ENCODE measurements around the gene SAP130. TPM values are rescaled to one million over a fixed set of nuclear protein-coding genes. Genes with fewer than 3 reads are reported as not detected.

SAP130 gene
- total and polyA plus RNA-seq, 9 donors: 4.5 to 17.2 (median 13.8) TPM

GRCh38 chr2:128027278-128027800 is 520 bp downstream of the SAP130 start:
- DNase-seq: peak; percentile 100
- Histone ChIP-seq H3K4me1 (ENCODE audit: control insufficient read depth, insufficient read depth, low read length) (peaks cover 4% of the 10 kb centered on the region), H3K27me3 (ENCODE audit: control insufficient read depth, insufficient read depth, low read length) (no peaks in the 10 kb centered on the region), H3K36me3 (ENCODE audit: control insufficient read depth, insufficient read depth, low read length) (peaks cover 3% of the 10 kb centered on the region), H3K9me3 (replicated peaks; ENCODE audit: control insufficient read depth, low read depth, low read length) (no peaks in the 10 kb centered on the region), H3K27ac (ENCODE audit: low read length) (peak overlapping the region; percentile 93), H3K4me3 (ENCODE audit: low read length) (peak overlapping the region; percentile 91)
- WGBS (ENCODE audit: insufficient coverage): under 1% methylated on average over 33 of the region's 51 CpGs

DNA sequence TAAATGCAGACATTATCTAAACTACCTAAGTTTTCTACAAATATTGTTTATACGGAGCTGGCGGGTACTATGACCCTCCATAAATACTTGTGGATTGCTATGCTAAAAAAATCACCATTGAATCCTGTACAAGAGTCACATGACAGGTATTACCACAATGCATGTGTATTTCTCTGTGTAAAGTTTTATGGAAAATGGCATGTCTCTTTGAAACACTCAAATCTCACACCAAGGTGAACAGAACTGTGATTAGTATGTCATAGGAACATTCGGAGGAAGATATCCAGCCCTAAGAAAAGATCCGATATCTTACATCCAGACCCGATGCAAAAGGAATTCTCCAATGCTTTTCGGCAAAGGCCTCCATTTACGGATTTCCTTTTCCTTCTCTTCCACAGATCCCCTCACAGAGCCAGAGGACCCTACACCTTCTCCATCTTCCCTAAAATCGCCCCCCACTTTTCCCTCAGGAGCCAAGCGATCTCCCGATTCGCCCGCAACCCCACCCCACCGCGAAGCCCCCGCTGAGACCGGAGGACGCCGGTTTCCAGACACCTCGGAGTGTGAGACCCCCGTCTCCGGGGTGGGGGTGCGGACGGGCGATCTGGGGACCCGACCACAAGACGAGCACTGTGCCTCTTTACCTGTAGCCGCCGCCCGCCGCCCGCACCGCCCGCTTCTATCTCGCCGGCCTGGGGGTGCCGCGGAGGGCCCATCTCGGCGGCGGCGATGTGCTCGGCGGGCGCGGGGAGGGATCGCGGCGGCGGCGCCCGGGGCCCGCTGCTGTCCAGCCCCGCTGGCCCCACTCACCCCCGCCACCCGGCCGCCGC is 1.2 kb downstream of the SAP130 start:
- Histone ChIP-seq H3K9me3 (replicated peaks; ENCODE audit: control insufficient read depth, low read depth, low read length) (no peaks in the 10 kb centered on the region), H3K27me3 (ENCODE audit: control insufficient read depth, insufficient read depth, low read length) (no peaks in the 10 kb centered on the region), H3K4me3 (ENCODE audit: low read length) (peak overlapping the region; percentile 91), H3K27ac (ENCODE audit: low read length) (peak overlapping the region; percentile 59), H3K36me3 (ENCODE audit: control insufficient read depth, insufficient read depth, low read length) (peaks cover 7% of the 10 kb centered on the region), H3K4me1 (ENCODE audit: control insufficient read depth, insufficient read depth, low read length) (peaks cover 4% of the 10 kb centered on the region)
- no peak for DNase-seq
- WGBS (ENCODE audit: insufficient coverage): under 1% methylated on average over 50 of the region's 57 CpGs

GRCh38 chr2:128024816-128025215 is 3.0 kb downstream of the SAP130 start:
- 86% methylated on average over 2 of the region's 4 CpGs for WGBS (ENCODE audit: insufficient coverage)
- H3K27ac ChIP-seq (ENCODE audit: low read length): no peak overlapping the region
- no peaks in the 10 kb centered on the region for H3K27me3 ChIP-seq (ENCODE audit: control insufficient read depth, insufficient read depth, low read length)
- DNase-seq: no peak
- H3K36me3 ChIP-seq (ENCODE audit: control insufficient read depth, insufficient read depth, low read length): peaks cover 7% of the 10 kb centered on the region
- H3K9me3 ChIP-seq (replicated peaks; ENCODE audit: control insufficient read depth, low read depth, low read length): no peaks in the 10 kb centered on the region
- H3K4me1 ChIP-seq (ENCODE audit: control insufficient read depth, insufficient read depth, low read length): peaks cover 4% of the 10 kb centered on the region
- H3K4me3 ChIP-seq (ENCODE audit: low read length): no peak overlapping the region

DNA sequence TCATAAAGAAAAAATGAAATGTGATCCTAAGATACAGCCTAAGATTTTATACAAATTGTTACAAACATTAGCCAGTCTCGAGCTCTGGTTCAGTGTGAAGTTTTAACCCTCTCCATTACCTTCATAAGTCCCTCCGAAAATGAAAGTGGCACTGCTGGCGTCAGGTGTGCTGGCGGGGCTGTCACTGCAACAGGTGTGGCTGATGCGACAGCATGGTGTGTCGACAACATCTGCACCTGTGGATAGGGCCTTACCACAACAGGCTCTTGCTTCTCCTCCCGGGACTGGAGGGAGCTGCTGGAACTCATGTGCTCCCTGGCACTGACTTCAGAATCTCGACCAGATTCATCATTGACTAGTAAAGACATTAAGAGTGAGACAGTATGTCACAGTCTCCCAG is 10.3 kb downstream of the SAP130 start:
- Histone ChIP-seq H3K4me1 (ENCODE audit: control insufficient read depth, insufficient read depth, low read length) (no peaks in the 10 kb centered on the region), H3K27ac (ENCODE audit: low read length) (no peak overlapping the region), H3K9me3 (replicated peaks; ENCODE audit: control insufficient read depth, low read depth, low read length) (no peaks in the 10 kb centered on the region), H3K27me3 (ENCODE audit: control insufficient read depth, insufficient read depth, low read length) (no peaks in the 10 kb centered on the region), H3K36me3 (ENCODE audit: control insufficient read depth, insufficient read depth, low read length) (peaks cover 47% of the 10 kb centered on the region), H3K4me3 (ENCODE audit: low read length) (no peak overlapping the region)
- WGBS (ENCODE audit: insufficient coverage): 91% methylated on average over 7 of the region's 8 CpGs
- DNase-seq: no peak

DNA sequence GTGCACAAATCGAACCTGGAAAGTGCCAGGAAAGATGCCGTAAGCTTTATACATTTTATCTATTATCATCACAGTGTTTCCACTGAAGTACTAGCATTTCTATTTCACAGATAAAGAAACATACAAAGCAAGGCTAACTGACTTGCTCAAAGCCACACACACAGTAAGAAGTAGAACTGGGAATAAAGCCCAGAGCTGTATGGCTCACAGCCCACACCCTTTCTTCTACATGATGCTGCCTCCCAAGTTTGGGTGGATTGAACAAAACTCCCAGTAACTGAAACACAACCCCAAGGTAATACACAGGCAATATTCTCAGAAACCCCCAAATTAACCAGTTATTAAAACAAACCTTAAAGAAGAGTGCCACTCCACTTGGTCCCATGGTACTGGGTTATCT is 11.2 kb downstream of the SAP130 start:
- no peaks in the 10 kb centered on the region for H3K4me1 ChIP-seq (ENCODE audit: control insufficient read depth, insufficient read depth, low read length)
- no peaks in the 10 kb centered on the region for H3K9me3 ChIP-seq (replicated peaks; ENCODE audit: control insufficient read depth, low read depth, low read length)
- DNase-seq: peak; percentile 45
- no peak overlapping the region for H3K4me3 ChIP-seq (ENCODE audit: low read length)
- no peak overlapping the region for H3K27ac ChIP-seq (ENCODE audit: low read length)
- 100% methylated on average over 1 of the region's 2 CpGs for WGBS (ENCODE audit: insufficient coverage)
- H3K27me3 ChIP-seq (ENCODE audit: control insufficient read depth, insufficient read depth, low read length): no peaks in the 10 kb centered on the region
- peaks cover 50% of the 10 kb centered on the region for H3K36me3 ChIP-seq (ENCODE audit: control insufficient read depth, insufficient read depth, low read length)

DNA sequence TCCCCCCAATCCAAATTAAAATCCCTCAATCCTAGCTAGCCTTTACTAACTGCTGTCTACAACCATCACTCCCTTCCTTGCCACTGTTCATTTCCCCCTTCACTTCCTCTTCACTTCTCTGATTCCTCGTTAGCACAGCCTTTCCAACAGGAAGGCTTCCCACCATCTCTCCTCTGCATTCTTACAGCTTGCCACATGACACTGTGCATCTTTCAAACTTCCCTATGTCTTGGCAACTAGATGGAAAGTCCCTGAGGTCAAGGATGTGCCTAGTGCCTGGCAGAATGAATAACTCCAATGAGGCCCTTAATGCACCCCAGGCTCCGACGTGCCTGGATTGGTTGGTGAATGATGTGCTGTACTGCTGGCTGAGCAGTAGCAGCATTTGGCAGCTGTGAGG is 15.2 kb downstream of the SAP130 start:
- H3K27me3 ChIP-seq (ENCODE audit: control insufficient read depth, insufficient read depth, low read length): no peaks in the 10 kb centered on the region
- no peak overlapping the region for H3K27ac ChIP-seq (ENCODE audit: low read length)
- DNase-seq: no peak
- H3K36me3 ChIP-seq (ENCODE audit: control insufficient read depth, insufficient read depth, low read length): peaks cover 79% of the 10 kb centered on the region
- H3K9me3 ChIP-seq (replicated peaks; ENCODE audit: control insufficient read depth, low read depth, low read length): no peaks in the 10 kb centered on the region
- H3K4me1 ChIP-seq (ENCODE audit: control insufficient read depth, insufficient read depth, low read length): no peaks in the 10 kb centered on the region
- no peak overlapping the region for H3K4me3 ChIP-seq (ENCODE audit: low read length)
- 82% methylated on average over 3 of the region's 3 CpGs for WGBS (ENCODE audit: insufficient coverage)

GRCh38 chr2:128008074-128008672 is 19.7 kb downstream of the SAP130 start:
- no peak overlapping the region for H3K27ac ChIP-seq (ENCODE audit: low read length)
- WGBS (ENCODE audit: insufficient coverage): 100% methylated on average over 1 of the region's 6 CpGs
- peaks cover 78% of the 10 kb centered on the region for H3K36me3 ChIP-seq (ENCODE audit: control insufficient read depth, insufficient read depth, low read length)
- no peaks in the 10 kb centered on the region for H3K4me1 ChIP-seq (ENCODE audit: control insufficient read depth, insufficient read depth, low read length)
- DNase-seq: no peak
- H3K9me3 ChIP-seq (replicated peaks; ENCODE audit: control insufficient read depth, low read depth, low read length): no peaks in the 10 kb centered on the region
- no peak overlapping the region for H3K4me3 ChIP-seq (ENCODE audit: low read length)
- no peaks in the 10 kb centered on the region for H3K27me3 ChIP-seq (ENCODE audit: control insufficient read depth, insufficient read depth, low read length)

GRCh38 chr2:128004509-128004908 is 23.4 kb downstream of the SAP130 start:
- WGBS (ENCODE audit: insufficient coverage): no CpG with 5 or more reads among the region's 2 CpGs
- peaks cover 68% of the 10 kb centered on the region for H3K36me3 ChIP-seq (ENCODE audit: control insufficient read depth, insufficient read depth, low read length)

GRCh38 chr2:128003463-128003862 is 24.4 kb downstream of the SAP130 start:
- Histone ChIP-seq H3K4me3 (ENCODE audit: low read length) (no peak overlapping the region), H3K27me3 (ENCODE audit: control insufficient read depth, insufficient read depth, low read length) (no peaks in the 10 kb centered on the region), H3K27ac (ENCODE audit: low read length) (no peak overlapping the region), H3K4me1 (ENCODE audit: control insufficient read depth, insufficient read depth, low read length) (no peaks in the 10 kb centered on the region), H3K9me3 (replicated peaks; ENCODE audit: control insufficient read depth, low read depth, low read length) (no peaks in the 10 kb centered on the region), H3K36me3 (ENCODE audit: control insufficient read depth, insufficient read depth, low read length) (peaks cover 67% of the 10 kb centered on the region)
- 100% methylated on average over 1 of the region's 6 CpGs for WGBS (ENCODE audit: insufficient coverage)
- no peak for DNase-seq

More at GRCh38 chr2:128004509-128004908, 23.4 kb downstream of the SAP130 start:
- no peaks in the 10 kb centered on the region for H3K4me1 ChIP-seq (ENCODE audit: control insufficient read depth, insufficient read depth, low read length)
- H3K27me3 ChIP-seq (ENCODE audit: control insufficient read depth, insufficient read depth, low read length): no peaks in the 10 kb centered on the region
- H3K27ac ChIP-seq (ENCODE audit: low read length): no peak overlapping the region
- no peak overlapping the region for H3K4me3 ChIP-seq (ENCODE audit: low read length)
- H3K9me3 ChIP-seq (replicated peaks; ENCODE audit: control insufficient read depth, low read depth, low read length): no peaks in the 10 kb centered on the region
- DNase-seq: no peak

GRCh38 chr2:127996160-127996559 is 31.7 kb downstream of the SAP130 start:
- DNase-seq: no peak
- WGBS (ENCODE audit: insufficient coverage): 93% methylated on average over 3 of the region's 9 CpGs
- H3K36me3 ChIP-seq (ENCODE audit: control insufficient read depth, insufficient read depth, low read length): peaks cover 42% of the 10 kb centered on the region

More at GRCh38 chr2:127996160-127996559, 31.7 kb downstream of the SAP130 start:
- H3K4me3 ChIP-seq (ENCODE audit: low read length): no peak overlapping the region
- H3K4me1 ChIP-seq (ENCODE audit: control insufficient read depth, insufficient read depth, low read length): no peaks in the 10 kb centered on the region
- H3K27me3 ChIP-seq (ENCODE audit: control insufficient read depth, insufficient read depth, low read length): no peaks in the 10 kb centered on the region
- no peak overlapping the region for H3K27ac ChIP-seq (ENCODE audit: low read length)
- H3K9me3 ChIP-seq (replicated peaks; ENCODE audit: control insufficient read depth, low read depth, low read length): no peaks in the 10 kb centered on the region
